ENCODE results near the gene CHAC1.

The CHAC1 gene

DNA sequence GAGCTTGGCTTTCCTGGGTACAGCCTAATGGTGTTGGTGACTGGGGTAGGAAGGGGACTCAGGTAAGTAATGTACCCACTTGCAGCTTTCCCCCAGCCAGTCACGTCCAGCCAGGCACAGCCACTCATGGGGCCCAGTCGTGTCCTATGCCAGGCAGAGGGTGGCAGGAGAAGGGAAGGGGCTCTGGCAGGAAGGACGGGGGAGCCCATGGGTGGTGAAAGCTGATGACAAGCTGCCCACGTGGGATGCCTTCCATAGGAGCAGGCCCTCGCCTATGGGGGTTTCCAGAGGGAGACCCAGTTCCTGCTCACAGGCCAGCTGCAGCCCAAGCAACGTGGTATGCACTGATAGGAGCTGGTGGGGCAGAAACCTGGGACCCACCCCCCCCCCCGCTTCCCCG lies 10.7 kb downstream of the CHAC1 start:
- Histone ChIP-seq H3K27ac (ENCODE audit: low read depth, low read length) (no peak overlapping the region), H4K20me1 (ENCODE audit: control insufficient read depth, insufficient read depth, low read depth, low read length) (no peaks in the 10 kb centered on the region), H3K36me3 (ENCODE audit: control insufficient read depth, low read length) (no peaks in the 10 kb centered on the region), H3K4me2 (ENCODE audit: low read length) (no peak overlapping the region), H3K9me3 (ENCODE audit: control insufficient read depth, insufficient read depth, low read length) (no peaks in the 10 kb centered on the region), H3K4me1 (ENCODE audit: control insufficient read depth, low read length) (peaks cover 9% of the 10 kb centered on the region), H3F3A (ENCODE audit: control insufficient read depth, insufficient read depth) (no peaks in the 10 kb centered on the region), H3K27me3 (ENCODE audit: control insufficient read depth, low read length) (peaks cover 3% of the 10 kb centered on the region; the same call in 1 of the 2 replicates), H3K9me2 (replicated peaks; ENCODE audit: control insufficient read depth, low read length) (no peaks in the 10 kb centered on the region), H3K4me3 (ENCODE audit: low read length) (no peak overlapping the region), H3K79me2 (ENCODE audit: control insufficient read depth, low read length) (no peaks in the 10 kb centered on the region)
- TF ChIP-seq, protein P1, sequence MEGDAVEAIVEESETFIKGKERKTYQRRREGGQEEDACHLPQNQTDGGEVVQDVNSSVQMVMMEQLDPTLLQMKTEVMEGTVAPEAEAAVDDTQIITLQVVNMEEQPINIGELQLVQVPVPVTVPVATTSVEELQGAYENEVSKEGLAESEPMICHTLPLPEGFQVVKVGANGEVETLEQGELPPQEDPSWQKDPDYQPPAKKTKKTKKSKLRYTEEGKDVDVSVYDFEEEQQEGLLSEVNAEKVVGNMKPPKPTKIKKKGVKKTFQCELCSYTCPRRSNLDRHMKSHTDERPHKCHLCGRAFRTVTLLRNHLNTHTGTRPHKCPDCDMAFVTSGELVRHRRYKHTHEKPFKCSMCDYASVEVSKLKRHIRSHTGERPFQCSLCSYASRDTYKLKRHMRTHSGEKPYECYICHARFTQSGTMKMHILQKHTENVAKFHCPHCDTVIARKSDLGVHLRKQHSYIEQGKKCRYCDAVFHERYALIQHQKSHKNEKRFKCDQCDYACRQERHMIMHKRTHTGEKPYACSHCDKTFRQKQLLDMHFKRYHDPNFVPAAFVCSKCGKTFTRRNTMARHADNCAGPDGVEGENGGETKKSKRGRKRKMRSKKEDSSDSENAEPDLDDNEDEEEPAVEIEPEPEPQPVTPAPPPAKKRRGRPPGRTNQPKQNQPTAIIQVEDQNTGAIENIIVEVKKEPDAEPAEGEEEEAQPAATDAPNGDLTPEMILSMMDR (IDR thresholded peaks at IDR 0.05; ENCODE audit: low read depth, low read length, poor library complexity, severe bottlenecking), result no peak
- TF ChIP-seq EZH2phosphoT487 (IDR thresholded peaks at IDR 0.05; ENCODE audit: borderline replicate concordance, low read length), result no peak

DNA sequence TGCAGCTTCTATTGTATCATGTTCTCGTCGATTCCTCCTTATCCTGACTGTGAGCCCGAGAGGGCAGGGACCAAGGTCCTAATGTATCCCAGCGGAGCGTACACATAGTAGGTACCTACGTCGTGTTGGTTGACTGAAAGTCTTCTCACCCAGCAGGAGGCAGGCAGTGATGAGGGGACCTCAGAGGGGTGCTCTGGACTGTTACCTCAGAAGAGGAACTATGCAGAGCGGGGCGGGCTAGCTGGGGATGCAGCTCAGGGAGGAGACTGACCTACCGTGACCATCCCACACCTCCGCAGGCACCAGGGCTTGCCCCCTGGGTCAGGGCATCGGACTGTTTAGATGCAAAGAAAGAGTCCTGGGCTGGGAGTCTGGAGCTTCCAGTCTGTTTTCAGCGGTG lies 11.4 kb downstream of the CHAC1 start:
- H4K20me1 ChIP-seq (ENCODE audit: control insufficient read depth, insufficient read depth, low read depth, low read length), result no peaks in the 10 kb centered on the region
- no peaks in the 10 kb centered on the region for H3F3A ChIP-seq (ENCODE audit: control insufficient read depth, insufficient read depth)
- H3K27ac ChIP-seq (ENCODE audit: low read depth, low read length), result no peak overlapping the region
- H3K9me2 ChIP-seq (replicated peaks; ENCODE audit: control insufficient read depth, low read length), result no peaks in the 10 kb centered on the region
- no peak overlapping the region for H3K4me3 ChIP-seq (ENCODE audit: low read length)
- H3K36me3 ChIP-seq (ENCODE audit: control insufficient read depth, low read length), result no peaks in the 10 kb centered on the region
- TF ChIP-seq, protein P1 (IDR thresholded peaks at IDR 0.05; ENCODE audit: low read depth, low read length, poor library complexity, severe bottlenecking), result no peak
- no peak for TF ChIP-seq EZH2phosphoT487 (IDR thresholded peaks at IDR 0.05; ENCODE audit: borderline replicate concordance, low read length)
- H3K9me3 ChIP-seq (ENCODE audit: control insufficient read depth, insufficient read depth, low read length), result no peaks in the 10 kb centered on the region
- H3K79me2 ChIP-seq (ENCODE audit: control insufficient read depth, low read length), result no peaks in the 10 kb centered on the region
- no peak overlapping the region for H3K4me2 ChIP-seq (ENCODE audit: low read length)
- H3K27me3 ChIP-seq (ENCODE audit: control insufficient read depth, low read length), result peaks cover 3% of the 10 kb centered on the region; the same call in 1 of the 2 replicates
- peaks cover 7% of the 10 kb centered on the region for H3K4me1 ChIP-seq (ENCODE audit: control insufficient read depth, low read length)

DNA sequence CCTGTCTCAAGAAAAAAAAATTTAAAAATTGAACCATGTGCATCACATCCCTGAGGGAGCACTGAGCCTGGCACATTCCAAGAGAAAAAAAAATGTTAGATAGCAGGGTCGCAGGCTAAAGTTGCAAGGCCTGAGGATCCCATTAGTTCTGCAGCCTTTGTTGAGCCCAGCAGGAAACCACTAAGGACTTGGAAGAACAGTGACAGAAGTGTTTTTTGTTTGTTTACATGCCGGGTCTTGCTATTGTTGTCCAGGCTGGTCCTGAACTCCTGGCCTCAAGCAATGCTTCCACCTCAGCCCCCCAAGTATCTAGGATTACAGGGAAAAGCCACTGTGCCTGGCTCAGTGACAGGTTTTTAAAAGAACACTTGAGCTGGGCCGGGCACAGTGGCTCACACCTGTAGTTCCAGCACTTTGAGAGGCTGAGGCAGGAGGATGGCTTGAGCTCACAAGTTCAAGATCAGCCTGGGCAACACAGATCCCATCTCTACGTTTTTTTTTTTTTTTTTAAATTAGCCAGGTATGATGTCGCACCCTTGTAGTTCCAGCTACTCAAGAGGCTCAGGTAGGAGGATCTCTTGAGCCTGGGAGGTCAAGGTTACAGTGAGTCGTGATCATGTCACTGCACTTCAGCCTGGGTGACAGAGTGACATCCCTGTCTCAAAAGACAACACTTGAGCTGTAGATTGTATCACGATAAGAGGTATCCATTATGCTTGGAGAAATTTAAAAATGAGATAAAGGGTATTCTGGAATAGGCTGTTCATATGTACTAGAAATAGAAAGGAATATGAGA lies 15.2 kb downstream of the CHAC1 start:
- peaks cover 3% of the 10 kb centered on the region; the same call in 1 of the 2 replicates for H3K27me3 ChIP-seq (ENCODE audit: control insufficient read depth, low read length)
- H4K20me1 ChIP-seq (ENCODE audit: control insufficient read depth, insufficient read depth, low read depth, low read length), result no peaks in the 10 kb centered on the region
- no peaks in the 10 kb centered on the region for H3K9me3 ChIP-seq (ENCODE audit: control insufficient read depth, insufficient read depth, low read length)
- H3F3A ChIP-seq (ENCODE audit: control insufficient read depth, insufficient read depth), result peaks cover 4% of the 10 kb centered on the region; the same call in 1 of the 2 replicates
- no peak overlapping the region for H3K4me2 ChIP-seq (ENCODE audit: low read length)
- no peak for TF ChIP-seq EZH2phosphoT487 (IDR thresholded peaks at IDR 0.05; ENCODE audit: borderline replicate concordance, low read length)
- TF ChIP-seq, protein P1 (IDR thresholded peaks at IDR 0.05; ENCODE audit: low read depth, low read length, poor library complexity, severe bottlenecking), result no peak
- H3K9me2 ChIP-seq (replicated peaks; ENCODE audit: control insufficient read depth, low read length), result no peaks in the 10 kb centered on the region
- no peaks in the 10 kb centered on the region for H3K79me2 ChIP-seq (ENCODE audit: control insufficient read depth, low read length)
- H3K27ac ChIP-seq (ENCODE audit: low read depth, low read length), result no peak overlapping the region
- no peak overlapping the region for H3K4me3 ChIP-seq (ENCODE audit: low read length)
- no peaks in the 10 kb centered on the region for H3K4me1 ChIP-seq (ENCODE audit: control insufficient read depth, low read length)
- H3K36me3 ChIP-seq (ENCODE audit: control insufficient read depth, low read length), result no peaks in the 10 kb centered on the region

Data from DOHH2 (cell line).